ENCODE data around the gene KDM5B.

DNA sequence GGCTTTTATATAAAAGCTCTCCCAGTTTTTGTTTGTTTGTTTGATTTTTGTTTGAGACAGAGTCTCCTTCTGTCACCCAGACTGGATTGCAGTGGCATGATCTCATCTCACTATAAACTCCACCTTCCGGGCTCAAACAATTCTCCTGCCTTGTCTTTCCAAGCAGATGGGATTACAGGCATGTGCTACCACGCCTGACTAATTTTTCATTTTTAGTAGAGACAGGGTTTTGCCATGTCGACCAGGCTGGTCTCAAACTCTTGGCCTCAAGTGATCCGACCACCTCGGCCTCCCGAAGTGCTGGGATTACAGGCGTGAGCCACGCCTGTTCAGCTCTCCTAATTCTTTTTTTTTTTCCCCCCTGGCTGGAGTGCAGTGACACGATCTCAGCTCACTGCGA lies 6.9 kb upstream of the KDM5B start:
- TF ChIP-seq CTCF (IDR thresholded peaks at IDR 0.05; ENCODE audit: borderline replicate concordance, extremely low read depth, low read length, poor library complexity, severe bottlenecking) (no peak), EZH2 (IDR thresholded peaks at IDR 0.05; ENCODE audit: borderline replicate concordance, low read depth, low read length, severe bottlenecking) (no peak)
